PC-3 (cell line): ENCODE measurements around the gene CRIM1.

Source experiments
- EZH2 ChIP-seq: fragments of 300-600 bp; sonication (generic); IDR thresholded peaks from one replicate; pipeline ENCODE4 v1.6.1; 2017; ENCODE audit warnings: antibody characterized with exemption, mild to moderate bottlenecking, low read length; ENCODE audit not compliant: unreplicated experiment
- EZH2phosphoT487 ChIP-seq: fragments of 300-600 bp; sonication (generic); IDR thresholded peaks from 2 replicates; pipeline ENCODE4 v1.6.1; 2018; ENCODE audit warnings: mild to moderate bottlenecking, antibody characterized with exemption, low read length, borderline replicate concordance
- TF ChIP-seq, protein P1 (sequence below): fragments of 300-600 bp; sonication (generic); conservative IDR thresholded peaks from 2 replicates; pipeline ENCODE4 v1.5.1; 2017; ENCODE audit warnings: antibody characterized with exemption, low read depth, mild to moderate bottlenecking, low read length

DNA sequence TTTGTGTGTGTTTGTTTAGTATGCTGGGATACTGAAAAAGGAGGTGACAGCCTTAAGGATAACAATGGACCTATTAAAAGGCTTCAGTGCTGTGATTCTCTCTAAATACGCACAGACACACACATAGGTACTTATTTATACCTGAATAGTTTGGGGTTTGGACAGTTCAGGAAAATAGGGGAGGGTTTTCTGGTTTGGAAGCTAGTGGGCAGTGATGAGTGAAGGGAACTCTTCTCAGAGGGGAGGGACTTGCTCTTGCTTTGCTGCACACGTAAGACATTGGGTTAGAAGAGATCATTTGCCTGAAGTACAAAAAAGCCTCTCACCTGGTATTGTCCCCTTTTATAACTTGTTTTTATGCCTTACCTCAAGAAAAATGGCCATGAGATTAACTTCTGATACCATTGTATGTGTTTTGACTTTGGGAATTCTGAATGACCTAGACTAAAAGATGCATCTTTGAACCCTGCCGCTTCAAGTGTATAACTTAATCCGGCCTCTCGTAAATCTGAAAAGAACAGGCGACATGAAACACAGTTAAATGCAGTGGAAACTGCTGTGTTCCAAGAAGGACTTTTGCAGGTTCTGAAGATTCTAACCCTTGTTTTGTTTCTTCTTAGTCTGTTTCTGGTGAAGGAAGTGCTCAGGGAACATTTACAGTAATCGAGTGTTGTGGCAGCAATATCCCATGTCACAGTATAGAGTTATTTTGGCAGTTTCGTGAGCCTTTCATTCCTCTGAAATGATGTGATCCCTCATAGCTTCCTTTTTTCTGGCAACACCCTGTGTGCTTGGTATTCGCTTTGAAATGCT is 2.5 kb downstream of the CRIM1 start:
- TF ChIP-seq, protein P1, sequence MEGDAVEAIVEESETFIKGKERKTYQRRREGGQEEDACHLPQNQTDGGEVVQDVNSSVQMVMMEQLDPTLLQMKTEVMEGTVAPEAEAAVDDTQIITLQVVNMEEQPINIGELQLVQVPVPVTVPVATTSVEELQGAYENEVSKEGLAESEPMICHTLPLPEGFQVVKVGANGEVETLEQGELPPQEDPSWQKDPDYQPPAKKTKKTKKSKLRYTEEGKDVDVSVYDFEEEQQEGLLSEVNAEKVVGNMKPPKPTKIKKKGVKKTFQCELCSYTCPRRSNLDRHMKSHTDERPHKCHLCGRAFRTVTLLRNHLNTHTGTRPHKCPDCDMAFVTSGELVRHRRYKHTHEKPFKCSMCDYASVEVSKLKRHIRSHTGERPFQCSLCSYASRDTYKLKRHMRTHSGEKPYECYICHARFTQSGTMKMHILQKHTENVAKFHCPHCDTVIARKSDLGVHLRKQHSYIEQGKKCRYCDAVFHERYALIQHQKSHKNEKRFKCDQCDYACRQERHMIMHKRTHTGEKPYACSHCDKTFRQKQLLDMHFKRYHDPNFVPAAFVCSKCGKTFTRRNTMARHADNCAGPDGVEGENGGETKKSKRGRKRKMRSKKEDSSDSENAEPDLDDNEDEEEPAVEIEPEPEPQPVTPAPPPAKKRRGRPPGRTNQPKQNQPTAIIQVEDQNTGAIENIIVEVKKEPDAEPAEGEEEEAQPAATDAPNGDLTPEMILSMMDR, result peak; percentile 52
- TF ChIP-seq EZH2, result no peak
- no peak for TF ChIP-seq EZH2phosphoT487
